Cardiac septum (tissue), 1 donor: ENCODE results near the gene PGPEP1. TPM values are rescaled to one million over a fixed set of nuclear protein-coding genes. Genes with fewer than 3 reads are reported as not detected.
"Not testable (repeated sequence)": the region's sequence is repeated elsewhere in the genome, so short reads cannot be mapped to it uniquely, and the experiment has no call there.

Experiments
- DNase-seq: peaks from one replicate; pipeline ENCODE4 v3.0.0-alpha.2; 2020; ENCODE audit warnings: low spot score
- intact Hi-C: fragments of 100-400 bp; cut with DNase I; formaldehyde crosslinking; loops from one replicate; pipeline ENCODE4 v1.14.0; 2022
- total RNA-seq: library from RNA; stranded (reverse); fragmentation: NEBNext Ultra II Directional; extraction: Animal tissue kit (Norgen Biotek cat#: 25700); gene quantifications from one replicate; pipeline ENCODE4 v1.2.1, GENCODE V29; 2021
- donor health status: DM: no; HTN: no; CAD: no.

PGPEP1 gene
- total RNA-seq, 1 donor from 2014 or later = 45.5 TPM

GRCh38 chr19:18324373-18324731 lies 16.0 kb upstream of the PGPEP1 start:
- intact Hi-C loops = loop anchor here (5.0 to 10.0 kb wide), 2 partner anchors 122 to 210 kb away; partner anchors contain the start of gene RAB3A
- DNase-seq = not testable (repeated sequence)

- DNase-seq = no peak
- intact Hi-C loops = loop anchor here (10.0 kb wide), 1 partner anchor 212 kb away; no protein-coding TSS in a partner anchor
Observed at GRCh38 chr19:18326772-18327171, 13.6 kb upstream of the PGPEP1 start.

GRCh38 chr19:18328340-18329034 lies 11.9 kb upstream of the PGPEP1 start:
- intact Hi-C loops = loop anchor here (1.0 to 10.0 kb wide), 2 partner anchors 49 to 214 kb away; no protein-coding TSS in a partner anchor
- peak; percentile 93 for DNase-seq

- intact Hi-C loops = loop anchor here (10.0 kb wide), 1 partner anchor 214 kb away; no protein-coding TSS in a partner anchor
- DNase-seq = no peak
Observed at GRCh38 chr19:18329035-18329376, 11.4 kb upstream of the PGPEP1 start.

- intact Hi-C loops = no loop called here
- DNase-seq = no peak
Observed at GRCh38 chr19:18330868-18331267, 9.5 kb upstream of the PGPEP1 start.

GRCh38 chr19:18332917-18333530 lies 7.4 kb upstream of the PGPEP1 start:
- no peak for DNase-seq
- intact Hi-C loops = no loop called here

GRCh38 chr19:18333680-18334079 lies 6.7 kb upstream of the PGPEP1 start:
- DNase-seq = no peak
- intact Hi-C loops = no loop called here

- DNase-seq = no peak
- intact Hi-C loops = no loop called here
Observed at GRCh38 chr19:18336121-18336520, 4.3 kb upstream of the PGPEP1 start.

- intact Hi-C loops = no loop called here
Observed at GRCh38 chr19:18338541-18338940, 1.9 kb upstream of the PGPEP1 start.

GRCh38 chr19:18339723-18340122 lies 675 bp upstream of the PGPEP1 start:
- DNase-seq = no peak
- intact Hi-C loops = no loop called here

More at GRCh38 chr19:18338541-18338940, 1.9 kb upstream of the PGPEP1 start:
- DNase-seq = no peak

GRCh38 chr19:18340990-18341868 lies 831 bp downstream of the PGPEP1 start:
- intact Hi-C loops = no loop called here
- DNase-seq = no peak

- intact Hi-C loops = no loop called here
- no peak for DNase-seq
Observed at GRCh38 chr19:18342090-18342632, 1.8 kb downstream of the PGPEP1 start.

- intact Hi-C loops = no loop called here
- no peak for DNase-seq
Observed at GRCh38 chr19:18344582-18344950, 4.2 kb downstream of the PGPEP1 start.

GRCh38 chr19:18345296-18345695 lies 4.9 kb downstream of the PGPEP1 start:
- intact Hi-C loops = no loop called here

GRCh38 chr19:18346091-18346490 lies 5.7 kb downstream of the PGPEP1 start:
- intact Hi-C loops = no loop called here
- no peak for DNase-seq

More at GRCh38 chr19:18345296-18345695, 4.9 kb downstream of the PGPEP1 start:
- no peak for DNase-seq

- intact Hi-C loops = no loop called here
- no peak for DNase-seq
Observed at GRCh38 chr19:18348171-18348570, 7.8 kb downstream of the PGPEP1 start.

GRCh38 chr19:18348818-18349339 lies 8.5 kb downstream of the PGPEP1 start:
- DNase-seq = not testable (repeated sequence)
- intact Hi-C loops = loop anchor here (1.0 kb wide), 1 partner anchor 61 kb away; no protein-coding TSS in a partner anchor

- intact Hi-C loops = loop anchor here (1.0 kb wide), 1 partner anchor 61 kb away; no protein-coding TSS in a partner anchor
- no peak for DNase-seq
Observed at GRCh38 chr19:18349524-18350128, 9.2 kb downstream of the PGPEP1 start.

- DNase-seq = no peak
- intact Hi-C loops = no loop called here
Observed at GRCh38 chr19:18350490-18350889, 10.1 kb downstream of the PGPEP1 start.
